GM21423 (cell line): ENCODE measurements around the gene SYVN1.

Source experiments
- ATAC-seq: cut with Tn5 transposase; IDR thresholded peaks from one replicate; pipeline ENCODE4 v1.9.1; 2021; ENCODE audit warnings: mild to moderate bottlenecking, moderate library complexity; ENCODE audit not compliant: unreplicated experiment

Gene SYVN1

GRCh38 chr11:65090628-65091027 is 43.7 kb downstream of the SYVN1 start:
- no peak for ATAC-seq

DNA sequence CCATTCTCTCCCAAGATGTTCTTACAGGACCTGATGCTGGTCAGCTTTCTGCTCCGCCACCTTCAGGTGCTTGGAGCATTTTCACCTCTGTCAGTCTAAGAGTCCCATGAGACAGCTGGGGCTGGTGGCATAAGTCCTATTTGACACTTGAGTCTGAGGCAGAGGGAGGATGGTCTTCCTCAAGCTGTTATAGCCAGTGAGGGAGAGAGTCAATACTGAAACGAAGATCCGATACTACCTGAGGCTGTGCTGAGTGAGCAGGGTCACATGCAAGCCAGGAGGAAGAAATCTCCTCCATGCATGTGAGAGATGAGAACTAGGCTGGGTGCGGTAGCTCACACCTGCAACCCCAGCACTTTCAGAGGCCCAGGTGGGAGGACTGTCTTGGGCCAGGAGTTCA is 44.7 kb downstream of the SYVN1 start:
- no peak for ATAC-seq

GRCh38 chr11:65087827-65088226 is 46.5 kb downstream of the SYVN1 start:
- no peak for ATAC-seq

- no peak for ATAC-seq
These were observed 47.1 kb downstream of the SYVN1 start for GRCh38 chr11:65087216-65087615.

DNA sequence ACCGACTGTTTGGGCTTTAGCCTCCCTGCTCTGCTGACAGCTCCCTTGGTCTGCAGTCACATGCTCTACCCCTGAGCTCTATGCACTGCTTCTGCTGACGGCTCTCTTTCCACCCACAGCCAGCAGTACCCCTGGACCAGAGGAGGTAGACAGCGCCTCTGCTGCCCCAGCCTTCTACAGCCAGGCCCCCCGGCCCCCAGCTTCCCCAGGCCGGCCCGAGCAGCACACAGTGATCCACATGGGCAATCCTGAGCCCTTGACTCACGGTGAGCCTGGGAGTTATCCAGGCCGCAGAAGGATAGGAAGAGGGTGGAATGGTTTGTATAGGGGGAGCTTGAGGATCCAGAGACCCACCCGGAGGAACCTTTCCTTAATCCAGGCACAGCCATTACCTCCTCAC is 47.5 kb downstream of the SYVN1 start:
- no peak for ATAC-seq

DNA sequence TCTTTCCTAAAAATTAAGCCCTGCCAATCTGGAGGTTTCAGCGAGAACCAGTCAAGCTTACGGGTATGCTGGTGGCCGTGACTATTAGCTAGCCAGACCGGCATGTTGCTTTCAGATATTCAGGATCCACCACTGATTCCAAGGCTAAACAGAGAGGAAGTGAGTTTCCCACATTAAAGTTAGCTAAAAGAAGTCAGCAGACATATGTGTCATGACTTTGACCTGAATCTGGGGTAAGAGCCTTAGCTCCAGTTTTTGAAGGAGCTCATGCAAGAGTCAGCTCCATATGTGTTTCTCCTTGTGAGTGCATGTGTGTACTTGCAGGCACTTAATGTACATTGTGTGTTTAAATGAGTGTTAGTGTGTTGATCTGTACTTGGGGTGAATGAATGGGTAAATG is 48.9 kb downstream of the SYVN1 start:
- ATAC-seq: no peak

DNA sequence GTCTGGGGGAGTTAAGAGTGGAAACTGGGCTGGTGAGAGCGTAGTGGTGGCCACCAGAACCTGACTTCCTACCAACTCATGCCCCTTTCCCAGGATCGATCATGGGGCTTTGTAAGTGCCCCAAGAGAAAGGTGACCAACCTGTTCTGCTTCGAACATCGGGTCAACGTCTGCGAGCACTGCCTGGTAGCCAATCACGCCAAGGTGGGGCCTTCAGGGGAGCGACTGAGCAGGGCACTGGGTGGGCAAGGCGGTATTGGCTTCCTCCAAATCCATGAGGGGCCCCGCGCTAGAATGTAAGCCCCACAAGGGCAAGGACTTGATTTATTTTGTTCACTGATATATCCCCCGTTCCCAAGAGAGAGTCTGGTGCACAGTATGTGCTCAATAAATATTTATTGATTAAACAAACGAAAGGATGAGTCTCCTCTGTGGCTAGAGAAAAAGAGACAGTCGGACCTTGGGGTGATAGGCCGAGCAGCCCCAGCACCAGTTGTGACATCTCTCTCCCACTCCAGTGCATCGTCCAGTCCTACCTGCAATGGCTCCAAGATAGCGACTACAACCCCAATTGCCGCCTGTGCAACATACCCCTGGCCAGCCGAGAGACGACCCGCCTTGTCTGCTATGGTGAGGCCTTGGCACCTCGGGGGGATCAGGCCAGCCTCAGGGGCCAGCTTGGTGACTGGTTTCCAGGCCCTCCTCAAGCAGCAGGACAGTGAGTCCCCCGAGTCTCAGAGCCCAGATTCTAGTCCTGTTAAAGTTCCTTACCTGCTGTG is 49.5 kb downstream of the SYVN1 start:
- no peak for ATAC-seq

GRCh38 chr11:65083834-65084597 is 50.3 kb downstream of the SYVN1 start, which contains the start of the genes CDCA5 and ZFPL1:
Gene CDCA5 (minus strand): TSS chr11:65084040. CDS start chr11:65083978, 62 bp downstream.
Gene ZFPL1 (plus strand): TSS chr11:65084222. CDS start chr11:65084699, 477 bp downstream.
- peak; percentile 85 for ATAC-seq

- peak; percentile 6 for ATAC-seq
These were observed 51.0 kb downstream of the SYVN1 start for GRCh38 chr11:65083134-65083833.

DNA sequence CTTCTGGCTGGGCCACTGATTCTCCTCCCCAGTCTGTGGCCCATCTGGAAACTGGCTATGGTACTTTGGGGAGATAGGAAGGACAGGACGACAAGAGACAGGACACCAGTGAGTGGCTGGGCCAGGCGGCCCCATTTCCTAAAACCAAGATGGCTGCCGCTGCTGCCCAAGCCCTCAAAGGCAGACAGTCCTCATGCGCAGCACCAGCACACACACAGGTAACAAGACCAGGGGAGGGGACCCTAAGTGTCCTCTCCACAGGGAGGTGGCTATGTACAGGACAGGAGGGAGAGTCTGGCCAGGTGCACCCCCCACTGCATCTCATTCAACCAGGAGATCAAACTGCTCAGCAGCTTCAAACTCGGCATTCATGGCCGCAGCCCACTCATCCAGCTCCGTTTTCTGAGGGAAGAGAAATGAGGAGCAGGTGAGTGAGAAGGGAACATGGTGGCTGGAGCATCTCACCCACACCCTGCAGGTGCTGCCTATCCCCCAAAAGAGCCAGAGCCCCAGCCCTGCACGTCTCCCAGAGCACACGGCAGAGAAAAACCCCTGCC is 55.5 kb downstream of the SYVN1 start:
- no peak for ATAC-seq

- ATAC-seq: no peak
These were observed 56.2 kb downstream of the SYVN1 start for GRCh38 chr11:65078151-65078550.

- ATAC-seq: no peak
These were observed 56.9 kb downstream of the SYVN1 start for GRCh38 chr11:65077451-65077850.
